HTR-8/SVneo (cell line): Measurements from ENCODE around the gene SF1.

Experiments used
- DNase-seq: peaks from one replicate; pipeline ENCODE4 v3.0.0; 2011; ENCODE audit warnings: low spot score, mixed read lengths; ENCODE audit not compliant: insufficient read length
- FAIRE-seq: peaks from 2 replicates; lab custom pipeline; 2011; peaks lifted over from hg19 to GRCh38; lab: Jason Lieb, UNC

The SF1 gene

GRCh38 chr11:64764040-64764611, 14.2 kb downstream of the SF1 start:
- DNase-seq = no peak
- FAIRE-seq = no peak

DNA sequence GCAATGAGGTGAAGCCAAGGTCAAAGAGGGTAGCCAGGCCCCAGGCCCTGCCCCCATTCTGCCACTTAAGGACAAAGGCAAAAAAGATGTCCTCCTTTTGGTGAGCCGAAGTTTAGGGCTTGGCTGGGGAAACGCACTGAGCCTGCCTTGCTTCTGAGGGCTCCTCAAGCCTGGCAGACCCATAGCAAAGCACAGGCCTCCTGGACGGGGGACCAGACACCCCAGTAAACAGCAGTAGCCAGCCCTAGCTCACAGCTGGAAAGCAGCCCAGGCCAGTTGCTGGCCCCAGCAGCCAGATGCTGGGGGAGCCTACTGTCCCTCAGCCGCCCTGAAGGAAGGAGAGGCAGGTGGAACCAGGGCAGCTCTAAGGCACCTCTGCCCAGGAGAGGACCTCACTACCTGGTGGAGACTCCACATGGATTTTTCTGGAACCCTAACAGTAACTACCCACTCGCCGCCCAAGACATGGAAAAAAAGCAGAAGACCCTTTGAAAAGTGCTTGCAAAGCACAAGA, 14.8 kb downstream of the SF1 start:
- DNase-seq = no peak
- FAIRE-seq = no peak

DNA sequence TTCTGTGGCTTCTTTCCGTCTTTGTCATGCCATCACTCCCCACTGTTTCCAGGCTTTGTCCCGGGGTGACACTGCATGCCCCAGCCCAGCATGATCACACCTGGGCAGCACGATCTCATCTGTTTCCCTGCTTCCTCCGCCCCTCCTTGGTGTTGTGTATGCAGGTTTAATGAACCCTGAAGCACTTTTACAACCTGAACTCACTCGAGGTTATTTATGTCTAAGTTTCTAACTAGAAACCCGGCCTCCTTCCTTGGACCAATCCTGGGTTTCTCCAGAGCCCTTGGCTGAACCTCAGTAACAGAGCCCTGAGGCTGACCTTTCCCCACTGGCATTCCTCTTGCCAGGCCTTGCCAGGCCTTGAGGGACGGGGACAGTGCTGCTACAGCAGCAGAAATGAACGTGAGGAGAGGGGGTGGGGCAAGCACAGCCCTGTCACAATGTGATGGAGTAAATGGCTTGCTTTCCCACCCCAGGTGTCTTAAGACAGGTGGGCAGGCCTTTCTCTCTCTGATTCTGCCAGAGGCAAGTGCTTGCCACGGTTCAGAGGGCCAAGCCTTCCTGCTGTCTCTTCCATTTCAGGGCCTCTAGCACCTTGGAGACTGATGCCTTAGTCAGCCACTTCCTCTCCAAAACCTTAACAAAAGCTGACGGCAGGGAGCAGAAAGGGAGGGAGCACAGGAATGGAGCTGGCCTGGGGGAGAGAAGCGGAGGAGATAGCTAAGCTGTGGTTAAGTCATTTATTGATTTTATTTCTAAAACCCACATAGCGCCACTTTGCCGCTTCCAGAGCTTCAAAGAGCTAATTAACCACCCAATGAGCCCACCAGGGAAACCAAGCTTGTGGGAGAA, 15.4 kb downstream of the SF1 start:
- DNase-seq = no peak
- FAIRE-seq = no peak

DNA sequence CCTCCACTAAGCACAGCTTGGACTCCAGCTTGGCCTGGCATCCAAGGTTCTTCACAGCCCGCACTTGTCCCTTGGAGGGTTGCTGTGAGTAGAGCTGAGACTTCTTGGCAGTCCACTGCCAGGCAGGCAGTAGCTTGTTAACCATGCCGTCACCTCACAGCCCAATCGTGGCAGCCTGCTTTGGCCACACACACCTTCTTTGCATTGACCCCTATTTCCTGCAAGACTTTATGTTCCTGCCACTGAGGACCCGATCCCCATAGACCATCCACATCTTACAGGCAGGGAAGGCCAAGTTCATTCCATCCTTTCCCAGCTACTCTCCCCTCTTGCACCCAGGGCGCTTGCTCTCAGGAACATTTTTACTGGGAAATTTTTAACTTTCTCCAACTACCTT, 16.1 kb downstream of the SF1 start:
- FAIRE-seq (no peak), DNase-seq (no peak)

DNA sequence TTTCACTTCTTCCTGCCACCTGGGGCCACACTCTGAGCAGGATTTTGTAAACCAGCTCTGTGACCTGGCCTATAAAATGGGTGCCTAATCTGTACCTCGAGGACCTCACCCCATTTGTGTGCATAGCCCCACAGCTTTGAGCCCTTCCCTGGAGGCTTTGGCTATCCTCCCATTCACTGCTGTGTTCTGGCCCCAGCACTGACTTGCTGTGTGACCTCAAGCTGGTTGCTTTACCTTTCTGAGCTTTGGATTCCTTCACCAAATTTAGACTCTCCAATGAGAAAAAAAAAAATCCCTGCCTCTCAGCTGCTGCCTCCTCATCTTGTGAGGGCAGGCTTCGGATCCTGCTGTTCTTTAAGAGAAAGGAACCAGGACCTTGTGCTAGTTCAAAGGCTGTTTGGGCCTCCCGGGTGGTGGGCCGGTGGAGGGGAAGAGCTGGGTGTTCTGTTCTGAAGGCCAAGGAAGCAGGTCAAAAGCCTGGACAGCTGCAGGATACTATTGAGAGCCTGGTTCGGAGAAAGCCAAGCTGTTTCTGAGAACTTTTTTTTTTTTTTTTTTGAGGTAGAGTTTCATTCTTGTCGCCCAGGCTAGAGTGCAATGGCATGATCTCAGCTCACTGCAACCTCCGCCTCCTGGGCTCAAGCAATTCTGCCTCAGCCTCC, 17.5 kb downstream of the SF1 start:
- FAIRE-seq (no peak), DNase-seq (no peak)

- FAIRE-seq = no peak
Observed at GRCh38 chr11:64759722-64760719, 18.3 kb downstream of the SF1 start, which contains the start of gene PYGM. TSS of gene PYGM (minus strand) at chr11:64759974. CDS start at chr11:64759898, 76 bp downstream.

GRCh38 chr11:64759131-64759721, 19.1 kb downstream of the SF1 start:
- FAIRE-seq = no peak
- no peak for DNase-seq

More at GRCh38 chr11:64759722-64760719, 18.3 kb downstream of the SF1 start, which contains the start of gene PYGM:
- DNase-seq = no peak

DNA sequence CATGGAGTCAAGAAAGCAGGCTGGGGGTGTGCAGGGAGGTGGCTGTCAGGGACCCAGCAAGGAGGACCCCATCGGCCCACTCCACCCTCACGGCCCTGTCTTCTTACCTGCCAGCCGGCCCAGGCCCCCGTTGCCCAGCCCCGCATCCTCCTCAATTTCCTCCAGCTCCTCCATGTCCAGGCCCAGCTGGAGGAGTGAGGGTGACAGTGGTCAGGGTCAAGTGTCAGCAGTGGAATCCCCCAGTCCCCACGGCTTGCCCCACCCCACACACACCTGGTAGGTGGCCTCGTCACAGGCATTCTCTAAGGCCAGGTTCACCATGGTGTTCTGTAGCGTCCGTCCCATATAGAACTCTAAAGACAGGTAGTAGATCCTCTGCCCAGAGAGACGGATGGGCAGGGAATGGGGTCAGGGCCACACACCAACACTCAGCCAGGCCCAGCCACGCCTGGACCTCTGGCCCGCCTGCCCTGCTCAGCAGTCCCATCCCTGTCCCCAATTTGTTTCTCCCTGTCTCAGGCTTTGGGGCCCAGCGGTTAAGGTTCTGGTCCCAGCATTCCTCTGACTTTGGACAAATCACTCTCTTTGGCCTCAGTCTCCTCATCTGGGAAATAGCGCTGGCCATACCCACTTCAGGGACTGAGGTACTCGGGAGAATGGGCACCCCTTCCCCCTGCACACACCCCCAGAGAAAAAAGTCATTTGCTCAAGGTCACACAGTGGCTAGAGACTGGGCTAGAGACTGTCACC, 19.8 kb downstream of the SF1 start:
- no peak for DNase-seq
- no peak for FAIRE-seq

- FAIRE-seq (no peak), DNase-seq (no peak)
Observed at GRCh38 chr11:64757549-64758329, 20.6 kb downstream of the SF1 start.

GRCh38 chr11:64755681-64756361, 22.5 kb downstream of the SF1 start:
- FAIRE-seq = no peak
- DNase-seq = no peak

DNA sequence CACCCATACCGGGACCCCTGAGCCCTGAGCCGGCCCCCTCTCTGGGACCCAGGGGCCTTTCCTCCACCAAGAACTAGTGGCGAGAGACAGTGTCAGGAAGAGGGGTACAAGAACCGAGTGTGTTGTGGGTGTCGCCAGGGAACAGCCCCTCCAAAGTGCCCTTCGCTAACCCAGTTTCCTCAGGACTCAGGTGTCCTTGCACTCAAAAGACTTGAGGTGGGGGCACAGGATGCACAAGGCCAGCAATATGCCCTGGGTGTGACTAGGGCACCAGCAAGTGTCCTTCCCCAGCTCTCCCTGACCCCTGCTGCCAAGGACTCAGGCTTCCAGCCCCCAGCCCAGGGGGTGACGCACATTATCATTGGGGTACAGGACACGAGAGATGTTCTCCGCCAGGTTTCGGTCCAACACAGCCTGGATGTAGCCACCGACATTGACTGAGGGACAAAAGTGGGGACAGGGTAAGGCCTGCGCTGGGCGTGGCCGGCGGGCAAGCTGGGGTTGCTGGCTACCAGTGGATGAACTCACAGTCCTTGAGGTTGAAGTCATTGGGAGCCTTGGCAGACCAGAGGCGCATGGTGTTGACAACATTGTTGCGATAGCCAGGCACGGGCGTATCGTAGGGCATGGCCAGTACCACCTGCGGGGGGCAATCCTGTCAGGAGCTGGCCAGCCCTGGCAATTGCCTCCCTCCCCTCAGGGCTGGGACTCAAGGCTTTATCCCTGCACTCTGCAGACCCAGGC, 23.3 kb downstream of the SF1 start:
- no peak for FAIRE-seq
- no peak for DNase-seq

- DNase-seq (no peak), FAIRE-seq (no peak)
Observed at GRCh38 chr11:64754124-64754918, 24.0 kb downstream of the SF1 start.

DNA sequence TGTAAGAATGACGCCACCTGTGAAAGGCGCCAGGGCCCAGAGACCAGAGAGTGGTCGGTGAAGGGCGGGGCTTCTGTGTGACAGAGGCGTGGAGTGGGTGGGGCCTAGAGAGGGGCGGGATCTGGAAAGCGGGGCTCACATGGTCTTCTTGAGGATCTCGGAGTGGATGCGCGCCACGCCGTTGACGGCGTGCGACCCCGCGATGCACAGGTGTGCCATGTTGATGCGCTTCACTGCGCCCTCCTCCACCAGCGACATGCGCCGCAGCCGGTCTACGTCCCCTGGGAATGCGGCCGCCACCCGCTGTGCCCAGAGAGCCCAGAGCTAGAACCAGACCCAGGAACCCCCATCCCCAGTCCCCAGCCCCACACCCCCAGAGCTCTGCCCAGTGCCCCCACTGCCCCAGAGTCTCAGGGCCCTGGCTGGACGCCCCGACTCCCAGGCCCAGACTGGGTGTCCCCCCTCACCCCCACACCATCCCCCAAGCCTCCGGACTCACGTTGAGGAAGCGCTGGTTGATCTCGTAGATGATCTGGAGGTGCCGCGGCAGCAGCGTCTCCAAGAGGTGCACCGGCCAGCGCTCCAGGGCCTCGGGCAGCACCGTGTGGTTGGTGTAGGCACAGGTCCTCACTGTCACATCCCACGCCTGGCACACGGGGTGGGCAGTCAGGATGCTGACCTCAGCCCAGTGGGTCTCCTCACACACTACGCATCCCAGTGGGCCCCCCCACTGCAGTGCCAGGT, 24.8 kb downstream of the SF1 start:
- DNase-seq = no peak
- no peak for FAIRE-seq

DNA sequence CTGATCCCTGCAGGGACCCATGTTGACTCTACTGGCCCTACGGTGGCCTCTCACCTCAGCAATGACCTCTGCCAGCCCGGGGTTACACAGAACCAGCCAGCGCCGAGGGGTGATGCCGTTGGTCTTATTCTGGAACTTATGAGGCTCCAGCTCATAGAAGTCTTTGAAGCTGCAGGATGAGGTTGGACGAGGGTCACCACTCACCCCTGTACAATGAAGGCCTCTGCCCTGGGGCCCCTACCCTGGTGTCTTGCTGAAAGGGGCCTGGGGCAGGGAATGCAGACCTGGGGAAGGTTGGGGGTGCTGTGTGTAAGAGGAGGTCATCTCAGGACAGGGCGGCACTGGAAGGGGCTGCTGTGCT, 25.3 kb downstream of the SF1 start:
- DNase-seq (no peak), FAIRE-seq (no peak)

DNA sequence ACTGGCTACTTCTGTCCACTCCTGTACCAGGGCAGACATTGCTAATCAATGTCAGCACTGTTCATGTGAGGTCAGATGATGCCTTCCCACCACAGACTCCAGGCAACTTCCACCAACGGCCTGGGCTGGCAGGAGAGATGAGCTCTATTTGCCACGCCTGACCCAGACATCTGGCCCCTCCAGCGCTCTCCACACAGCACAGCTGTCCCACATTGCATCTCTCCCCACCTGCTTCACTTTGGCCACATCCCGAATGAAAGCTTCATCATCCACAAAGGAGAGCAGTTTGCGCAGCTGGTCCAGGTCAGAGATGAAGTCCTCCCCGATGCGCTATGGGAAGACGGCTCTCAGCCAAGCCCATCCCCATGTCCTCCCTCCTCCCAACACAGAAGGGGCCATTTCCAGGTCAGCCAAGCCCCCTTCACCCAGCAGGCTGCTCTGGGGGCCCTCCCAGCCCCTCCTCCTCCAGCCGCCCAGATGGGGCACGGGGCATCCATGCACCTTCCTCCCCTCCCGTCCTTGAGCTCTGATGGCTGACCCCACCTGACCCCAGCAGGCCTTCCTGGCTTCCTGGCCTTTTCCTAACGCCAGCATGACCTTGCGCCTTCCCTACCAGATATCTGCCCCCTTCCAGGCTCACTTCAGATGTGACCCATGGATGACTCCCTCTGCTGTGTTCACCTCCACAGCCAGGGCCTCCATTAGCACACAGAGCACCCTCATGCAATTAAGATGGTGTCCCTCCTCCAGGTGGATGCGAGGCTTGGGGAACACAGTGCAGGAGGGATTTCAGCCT, 26.0 kb downstream of the SF1 start:
- FAIRE-seq = no peak
- no peak for DNase-seq
